ENCODE measurements around the gene TFDP2.

DNA sequence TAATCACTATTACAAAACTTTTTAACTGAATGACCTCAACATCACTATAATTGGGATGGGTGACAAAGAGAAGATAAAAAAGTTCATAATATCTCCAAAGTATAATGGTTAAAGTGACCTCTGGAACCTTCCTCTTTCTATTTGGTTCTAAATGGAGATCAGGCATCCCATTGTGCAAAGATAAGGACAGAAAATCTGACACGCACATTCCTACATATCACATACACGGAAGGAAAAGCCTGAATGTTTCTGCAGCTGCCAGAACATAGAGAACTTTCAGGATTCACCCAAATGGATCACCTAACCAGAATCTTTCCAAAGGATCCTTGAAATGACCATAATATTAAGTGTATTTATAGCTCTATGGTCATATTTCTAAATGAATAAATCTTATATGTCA lies 128.2 kb downstream of the TFDP2 start:
- no peak for TF ChIP-seq POLR2AphosphoS5 (IDR thresholded peaks at IDR 0.05)
- TF ChIP-seq, protein P1, sequence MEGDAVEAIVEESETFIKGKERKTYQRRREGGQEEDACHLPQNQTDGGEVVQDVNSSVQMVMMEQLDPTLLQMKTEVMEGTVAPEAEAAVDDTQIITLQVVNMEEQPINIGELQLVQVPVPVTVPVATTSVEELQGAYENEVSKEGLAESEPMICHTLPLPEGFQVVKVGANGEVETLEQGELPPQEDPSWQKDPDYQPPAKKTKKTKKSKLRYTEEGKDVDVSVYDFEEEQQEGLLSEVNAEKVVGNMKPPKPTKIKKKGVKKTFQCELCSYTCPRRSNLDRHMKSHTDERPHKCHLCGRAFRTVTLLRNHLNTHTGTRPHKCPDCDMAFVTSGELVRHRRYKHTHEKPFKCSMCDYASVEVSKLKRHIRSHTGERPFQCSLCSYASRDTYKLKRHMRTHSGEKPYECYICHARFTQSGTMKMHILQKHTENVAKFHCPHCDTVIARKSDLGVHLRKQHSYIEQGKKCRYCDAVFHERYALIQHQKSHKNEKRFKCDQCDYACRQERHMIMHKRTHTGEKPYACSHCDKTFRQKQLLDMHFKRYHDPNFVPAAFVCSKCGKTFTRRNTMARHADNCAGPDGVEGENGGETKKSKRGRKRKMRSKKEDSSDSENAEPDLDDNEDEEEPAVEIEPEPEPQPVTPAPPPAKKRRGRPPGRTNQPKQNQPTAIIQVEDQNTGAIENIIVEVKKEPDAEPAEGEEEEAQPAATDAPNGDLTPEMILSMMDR (IDR thresholded peaks at IDR 0.05): no peak
